Measurements from ENCODE around the gene SARS1. TPM values are rescaled to one million over a fixed set of nuclear protein-coding genes. Genes with fewer than 3 reads are reported as not detected.
A peak's percentile ranks its signal among the peaks of the same experiment; 100 is the strongest.

Gene SARS1
- total RNA-seq, 2 experiments from 2014 or later: 277 to 290 TPM

- H3K36me3 ChIP-seq (ENCODE audit: insufficient read depth, low read length): peaks cover 55% of the 10 kb centered on the region
- H2AFZ ChIP-seq (ENCODE audit: low read length): no peak overlapping the region
- POLR2A ChIA-PET: interaction anchor here (1.3 to 1.8 kb wide), 2 partner anchors 15 to 25 kb away, joined by 5 read pairs; partner anchors contain the start of gene SARS1
- BruUV-seq (replicated peaks): no TSS peak
- no peak for DNase-seq (ENCODE audit: low spot score)
- no peak overlapping the region for H3K4me2 ChIP-seq (ENCODE audit: low read length)
- no peak overlapping the region for H3K4me3 ChIP-seq (ENCODE audit: low read depth, low read length, poor library complexity, severe bottlenecking)
- H4K20me1 ChIP-seq (ENCODE audit: insufficient read depth, low read length): no peaks in the 10 kb centered on the region
- no peaks in the 10 kb centered on the region for H3K9me2 ChIP-seq (ENCODE audit: insufficient read depth, low read length)
- H3K27ac ChIP-seq (ENCODE audit: low read depth, low read length, poor library complexity, severe bottlenecking): no peak overlapping the region
- H3K9me3 ChIP-seq (ENCODE audit: low read length): no peaks in the 10 kb centered on the region
- intact Hi-C loops (cut with micrococcal nuclease; ENCODE audit: unreplicated experiment): no loop called here
- CTCF ChIA-PET (ENCODE audit: unreplicated experiment): interaction anchor here (0.8 kb wide), 1 partner anchor 9 kb away, joined by 3 read pairs; no protein-coding TSS in a partner anchor
- H3K79me2 ChIP-seq (ENCODE audit: insufficient read depth, low read depth, low read length): no peaks in the 10 kb centered on the region
- no peak for TF ChIP-seq EZH2phosphoT487 (IDR thresholded peaks at IDR 0.05; ENCODE audit: borderline replicate concordance, low read depth, low read length)
- TF ChIP-seq, protein P1, sequence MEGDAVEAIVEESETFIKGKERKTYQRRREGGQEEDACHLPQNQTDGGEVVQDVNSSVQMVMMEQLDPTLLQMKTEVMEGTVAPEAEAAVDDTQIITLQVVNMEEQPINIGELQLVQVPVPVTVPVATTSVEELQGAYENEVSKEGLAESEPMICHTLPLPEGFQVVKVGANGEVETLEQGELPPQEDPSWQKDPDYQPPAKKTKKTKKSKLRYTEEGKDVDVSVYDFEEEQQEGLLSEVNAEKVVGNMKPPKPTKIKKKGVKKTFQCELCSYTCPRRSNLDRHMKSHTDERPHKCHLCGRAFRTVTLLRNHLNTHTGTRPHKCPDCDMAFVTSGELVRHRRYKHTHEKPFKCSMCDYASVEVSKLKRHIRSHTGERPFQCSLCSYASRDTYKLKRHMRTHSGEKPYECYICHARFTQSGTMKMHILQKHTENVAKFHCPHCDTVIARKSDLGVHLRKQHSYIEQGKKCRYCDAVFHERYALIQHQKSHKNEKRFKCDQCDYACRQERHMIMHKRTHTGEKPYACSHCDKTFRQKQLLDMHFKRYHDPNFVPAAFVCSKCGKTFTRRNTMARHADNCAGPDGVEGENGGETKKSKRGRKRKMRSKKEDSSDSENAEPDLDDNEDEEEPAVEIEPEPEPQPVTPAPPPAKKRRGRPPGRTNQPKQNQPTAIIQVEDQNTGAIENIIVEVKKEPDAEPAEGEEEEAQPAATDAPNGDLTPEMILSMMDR (conservative IDR thresholded peaks at IDR 0.05; ENCODE audit: low read length): no peak
- H3K4me1 ChIP-seq (ENCODE audit: insufficient read depth, low read length, poor library complexity, severe bottlenecking): no peaks in the 10 kb centered on the region
These were observed 24.7 kb downstream of the SARS1 start for GRCh38 chr1:109238382-109238781.

DNA sequence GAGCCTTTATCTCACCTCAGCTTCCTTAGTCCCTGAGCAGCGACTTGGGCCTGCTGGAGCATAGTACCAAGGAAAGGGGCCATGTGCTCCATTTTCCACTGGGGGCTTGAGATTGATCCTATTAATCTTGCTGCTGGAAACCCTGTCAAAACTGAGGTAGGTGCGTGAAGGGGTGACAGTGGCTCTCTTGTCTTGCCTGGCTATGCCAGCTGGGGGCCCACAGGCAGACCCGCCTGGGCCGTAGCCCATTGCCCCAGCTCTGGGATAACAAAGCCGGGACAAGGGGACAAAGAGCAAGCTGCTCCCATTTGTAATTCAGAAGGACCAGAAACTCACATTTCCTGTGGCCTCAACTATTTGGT, 25.3 kb downstream of the SARS1 start:
- ChIA-PET POLR2A (interaction anchor here (1.1 to 1.8 kb wide), 4 partner anchors 14 to 26 kb away, joined by 3 to 5 read pairs (median 4); partner anchors contain the start of gene SARS1), CTCF (ENCODE audit: unreplicated experiment) (interaction anchor here (0.6 to 1.4 kb wide), 3 partner anchors 8 to 15 kb away, joined by 3 read pairs; no protein-coding TSS in a partner anchor)
- no peak overlapping the region for H2AFZ ChIP-seq (ENCODE audit: low read length)
- no peaks in the 10 kb centered on the region for H3K9me2 ChIP-seq (ENCODE audit: insufficient read depth, low read length)
- no peak for DNase-seq (ENCODE audit: low spot score)
- H4K20me1 ChIP-seq (ENCODE audit: insufficient read depth, low read length): no peaks in the 10 kb centered on the region
- no peaks in the 10 kb centered on the region for H3K9me3 ChIP-seq (ENCODE audit: low read length)
- H3K4me3 ChIP-seq (ENCODE audit: low read depth, low read length, poor library complexity, severe bottlenecking): no peak overlapping the region
- TF ChIP-seq EZH2phosphoT487 (IDR thresholded peaks at IDR 0.05; ENCODE audit: borderline replicate concordance, low read depth, low read length): no peak
- TF ChIP-seq, protein P1 (conservative IDR thresholded peaks at IDR 0.05; ENCODE audit: low read length): no peak
- no peaks in the 10 kb centered on the region for H3K4me1 ChIP-seq (ENCODE audit: insufficient read depth, low read length, poor library complexity, severe bottlenecking)
- H3K79me2 ChIP-seq (ENCODE audit: insufficient read depth, low read depth, low read length): no peaks in the 10 kb centered on the region
- BruUV-seq (replicated peaks): no TSS peak
- no peak overlapping the region for H3K4me2 ChIP-seq (ENCODE audit: low read length)
- H3K36me3 ChIP-seq (ENCODE audit: insufficient read depth, low read length): peaks cover 53% of the 10 kb centered on the region
- intact Hi-C loops (cut with micrococcal nuclease; ENCODE audit: unreplicated experiment): no loop called here
- no peak overlapping the region for H3K27ac ChIP-seq (ENCODE audit: low read depth, low read length, poor library complexity, severe bottlenecking)

DNA sequence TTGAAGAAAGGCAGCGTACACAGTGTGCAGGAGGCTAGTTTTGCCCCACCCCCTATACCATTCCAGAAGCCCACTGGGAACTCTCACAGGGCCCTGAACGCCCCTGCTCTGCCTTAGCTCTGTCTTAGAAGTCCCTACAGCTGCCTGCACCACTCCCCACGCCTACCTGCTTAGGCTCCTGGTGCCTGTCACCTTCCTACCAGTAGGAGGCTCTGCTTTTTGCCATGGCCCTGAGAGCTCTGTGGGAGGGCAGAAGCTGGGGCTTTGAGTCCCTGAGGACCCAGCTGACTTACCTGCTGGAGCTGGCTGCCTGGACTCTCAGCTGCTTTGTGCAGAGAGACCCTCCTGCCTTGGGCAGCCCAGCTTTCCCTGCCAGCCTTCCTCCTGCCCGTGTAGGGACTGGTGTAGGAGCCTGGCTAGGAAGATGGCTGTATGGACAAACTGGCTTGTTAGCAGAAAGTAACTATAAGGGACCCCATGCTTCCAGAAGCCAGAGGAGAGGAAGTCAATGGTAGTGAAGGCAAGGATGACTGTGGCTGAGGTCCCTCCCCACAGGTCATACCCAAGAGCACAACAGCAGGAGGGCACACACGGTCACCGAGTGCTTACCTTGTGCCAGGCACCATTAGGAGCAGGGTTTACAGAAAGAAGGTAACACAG, 25.8 kb downstream of the SARS1 start:
- TF ChIP-seq, protein P1 (conservative IDR thresholded peaks at IDR 0.05; ENCODE audit: low read length): peak; percentile 76
- TF ChIP-seq EZH2phosphoT487 (IDR thresholded peaks at IDR 0.05; ENCODE audit: borderline replicate concordance, low read depth, low read length): no peak
- Histone ChIP-seq H3K4me2 (ENCODE audit: low read length) (no peak overlapping the region), H3K9me2 (ENCODE audit: insufficient read depth, low read length) (no peaks in the 10 kb centered on the region), H3K4me3 (ENCODE audit: low read depth, low read length, poor library complexity, severe bottlenecking) (no peak overlapping the region), H4K20me1 (ENCODE audit: insufficient read depth, low read length) (no peaks in the 10 kb centered on the region), H3K79me2 (ENCODE audit: insufficient read depth, low read depth, low read length) (no peaks in the 10 kb centered on the region), H3K36me3 (ENCODE audit: insufficient read depth, low read length) (peaks cover 48% of the 10 kb centered on the region), H3K27ac (ENCODE audit: low read depth, low read length, poor library complexity, severe bottlenecking) (no peak overlapping the region), H2AFZ (ENCODE audit: low read length) (no peak overlapping the region), H3K4me1 (ENCODE audit: insufficient read depth, low read length, poor library complexity, severe bottlenecking) (no peaks in the 10 kb centered on the region), H3K9me3 (ENCODE audit: low read length) (no peaks in the 10 kb centered on the region)
- ChIA-PET POLR2A (interaction anchor here (1.1 to 1.8 kb wide), 4 partner anchors 14 to 27 kb away, joined by 3 to 5 read pairs (median 4); partner anchors contain the start of gene SARS1), CTCF (ENCODE audit: unreplicated experiment) (interaction anchor here (0.6 to 1.4 kb wide), 3 partner anchors 8 to 14 kb away, joined by 3 read pairs; no protein-coding TSS in a partner anchor)
- intact Hi-C loops (cut with micrococcal nuclease; ENCODE audit: unreplicated experiment): no loop called here
- DNase-seq (ENCODE audit: low spot score): peak; percentile 72
- no TSS peak for BruUV-seq (replicated peaks)
